ENCODE data around the gene SIRPA.

- TF ChIP-seq CTCF (IDR thresholded peaks at IDR 0.05): no peak
- TF ChIP-seq POLR2AphosphoS5 (IDR thresholded peaks at IDR 0.05): no peak
- TF ChIP-seq POLR2A (IDR thresholded peaks at IDR 0.05): no peak
Observed at GRCh38 chr20:1949347-1950100, 54.3 kb downstream of the SIRPA start.
